Inflammatory macrophage (primary cell): ENCODE measurements around the gene FBRSL1.

Experiments used
- DNase-seq, 2 donors: peaks; one replicate each; pipeline ENCODE4 v3.0.0-alpha.2; 2020 to 2022

The FBRSL1 gene

DNA sequence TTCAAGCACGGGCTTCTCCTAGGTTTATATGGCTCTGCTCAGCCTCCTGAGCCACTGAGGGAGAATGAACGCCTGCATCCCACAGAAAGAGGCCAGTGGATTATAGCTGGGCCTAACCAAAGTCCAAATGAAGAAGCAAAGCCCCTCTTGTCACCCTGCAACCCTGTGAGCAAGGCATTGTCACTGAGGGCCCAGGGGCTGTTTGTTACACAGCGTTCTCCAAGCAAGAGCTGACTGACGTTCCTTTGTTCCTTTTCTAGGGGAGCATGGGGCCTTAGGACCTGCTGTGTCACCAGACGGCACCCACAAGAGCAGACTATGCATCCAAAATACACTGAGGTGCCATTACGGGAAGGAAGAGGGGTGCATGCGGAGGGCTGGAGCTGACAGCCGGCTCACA is 4.3 kb upstream of the FBRSL1 start:
- DNase-seq = no peak

DNA sequence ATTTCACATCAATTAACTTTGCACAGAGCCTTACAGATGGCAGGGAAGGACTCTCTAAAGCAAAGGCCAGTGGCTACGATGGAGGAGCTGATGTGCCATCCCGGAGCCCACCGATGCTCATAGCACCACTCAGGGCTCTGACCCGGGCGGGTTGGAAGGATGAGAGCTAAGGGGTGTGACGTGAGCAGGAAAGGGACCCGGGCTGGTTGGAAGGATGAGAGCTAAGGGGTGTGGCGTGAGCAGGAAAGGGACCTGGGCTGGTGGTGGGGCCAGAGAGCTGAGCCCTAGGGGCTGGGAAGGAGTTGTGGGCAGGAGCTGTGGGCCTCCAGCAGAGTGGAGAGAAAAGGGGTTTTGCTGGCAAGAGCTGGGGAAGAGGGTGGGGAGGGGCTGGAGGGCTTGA is 3.8 kb upstream of the FBRSL1 start:
- DNase-seq = no peak

DNA sequence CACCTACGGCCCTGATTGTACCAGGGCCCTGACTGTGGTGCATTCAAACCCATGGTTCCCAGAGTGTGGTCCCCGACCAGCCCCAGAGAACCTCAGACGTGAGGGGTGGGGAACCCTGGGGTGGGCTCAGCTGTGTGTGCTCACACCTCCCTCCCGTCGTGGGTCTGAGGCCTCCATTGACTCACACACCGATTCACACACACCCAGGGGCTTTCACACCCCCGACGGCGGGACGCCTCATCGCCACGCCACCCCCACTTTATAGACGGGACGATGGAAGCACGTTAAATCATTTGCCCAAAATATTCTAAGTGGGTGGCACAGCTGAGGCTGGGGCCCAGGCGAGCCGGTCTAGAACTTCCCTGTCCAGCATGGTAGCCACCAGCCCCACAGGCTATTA is 3.4 kb upstream of the FBRSL1 start:
- peak in 1 of 2 donors; percentile 45 for DNase-seq

DNA sequence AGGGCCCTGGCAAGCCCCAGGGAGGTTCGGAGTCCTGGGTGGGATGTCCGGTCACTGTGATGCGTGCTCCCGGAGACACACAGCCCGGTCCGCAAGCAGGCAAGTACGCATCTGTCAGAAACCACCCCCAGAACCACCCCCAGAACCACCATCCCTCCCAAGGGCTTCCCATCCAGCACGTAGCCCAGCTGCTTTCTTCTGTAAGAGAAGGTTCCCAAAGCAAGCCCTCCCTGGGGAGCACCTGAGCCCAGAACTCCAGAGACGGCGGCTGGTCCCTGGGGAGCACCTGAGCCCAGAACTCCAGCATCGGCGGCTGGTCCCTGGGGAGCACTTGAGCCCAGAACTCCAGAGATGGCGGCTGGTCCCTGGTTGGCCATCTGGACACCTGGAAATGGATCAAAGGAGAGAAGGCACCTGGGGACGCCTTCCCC is 2.6 kb upstream of the FBRSL1 start:
- no peak for DNase-seq

DNA sequence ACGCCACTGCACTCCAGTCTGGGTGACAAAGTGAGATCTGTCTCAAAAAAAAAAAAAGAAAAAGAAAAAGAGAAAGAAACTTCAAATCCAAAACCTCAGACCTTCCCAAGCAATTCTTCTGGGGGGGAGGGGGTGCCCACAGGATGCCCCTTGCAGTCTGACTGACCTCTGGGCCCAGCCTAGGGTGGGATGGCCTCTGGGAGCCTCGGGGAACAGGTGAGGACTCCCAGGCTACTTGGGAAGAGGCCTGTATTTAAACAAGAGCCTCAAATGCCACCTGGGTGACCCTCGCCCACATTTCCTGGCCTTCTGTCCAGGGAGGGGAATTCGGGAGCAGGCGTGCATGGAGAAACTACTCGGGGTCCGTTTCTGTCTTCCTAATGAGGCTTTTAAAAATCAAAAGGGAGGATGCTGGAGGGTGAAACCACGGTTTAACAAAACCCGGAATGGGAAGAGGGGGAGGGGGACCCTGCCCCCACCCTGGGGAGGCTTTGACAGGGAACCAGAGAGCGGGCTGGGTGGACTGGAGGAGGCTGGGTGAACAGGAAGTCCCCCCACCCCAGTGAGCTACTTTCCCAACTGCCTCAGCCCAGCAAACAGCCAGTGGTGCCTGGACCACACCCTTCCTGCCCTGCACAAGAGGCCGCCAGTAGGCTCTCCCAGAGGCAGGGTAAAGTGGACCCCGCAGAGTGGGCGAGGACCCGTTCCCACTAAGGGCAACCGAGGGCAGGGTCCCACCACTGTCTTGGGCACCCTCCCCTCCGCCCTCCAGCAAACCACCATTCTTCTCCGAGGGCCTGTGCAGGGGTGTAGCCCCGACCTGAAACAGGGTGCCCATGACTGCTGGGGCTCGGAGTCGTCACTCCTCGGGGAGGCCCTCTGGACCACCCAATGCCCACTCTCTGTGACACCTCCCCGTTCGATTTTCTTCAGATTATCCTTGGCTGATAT is 1.5 kb upstream of the FBRSL1 start:
- peak; percentile 78 to 87 for DNase-seq

DNA sequence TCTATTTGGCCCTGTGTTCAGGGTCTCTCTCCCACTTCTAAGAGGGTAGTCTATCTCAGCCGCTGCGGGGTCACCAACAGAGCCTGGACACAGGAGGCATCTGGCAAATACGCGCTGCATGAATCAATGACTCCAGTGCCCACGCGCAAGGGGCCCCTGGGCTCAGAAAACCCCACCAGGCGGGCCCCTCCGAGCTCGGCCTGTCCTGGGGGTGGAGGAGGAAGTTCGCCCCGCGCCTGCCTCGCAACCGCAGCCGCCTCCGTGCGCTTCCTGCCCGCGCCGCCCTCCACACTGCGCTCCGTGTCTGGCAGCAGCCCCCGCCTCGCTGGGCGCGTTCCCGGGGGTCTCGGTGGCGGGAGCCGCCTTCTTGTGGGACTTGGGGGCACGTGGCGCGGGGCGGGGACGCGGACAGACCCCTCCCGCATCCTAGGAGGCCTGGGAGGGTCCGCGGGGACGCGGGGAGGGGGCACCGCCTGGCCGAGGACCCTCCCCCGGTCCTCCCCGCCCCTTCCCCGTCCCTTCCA is 811 bp upstream of the FBRSL1 start:
- peak; percentile 67 to 77 for DNase-seq

DNA sequence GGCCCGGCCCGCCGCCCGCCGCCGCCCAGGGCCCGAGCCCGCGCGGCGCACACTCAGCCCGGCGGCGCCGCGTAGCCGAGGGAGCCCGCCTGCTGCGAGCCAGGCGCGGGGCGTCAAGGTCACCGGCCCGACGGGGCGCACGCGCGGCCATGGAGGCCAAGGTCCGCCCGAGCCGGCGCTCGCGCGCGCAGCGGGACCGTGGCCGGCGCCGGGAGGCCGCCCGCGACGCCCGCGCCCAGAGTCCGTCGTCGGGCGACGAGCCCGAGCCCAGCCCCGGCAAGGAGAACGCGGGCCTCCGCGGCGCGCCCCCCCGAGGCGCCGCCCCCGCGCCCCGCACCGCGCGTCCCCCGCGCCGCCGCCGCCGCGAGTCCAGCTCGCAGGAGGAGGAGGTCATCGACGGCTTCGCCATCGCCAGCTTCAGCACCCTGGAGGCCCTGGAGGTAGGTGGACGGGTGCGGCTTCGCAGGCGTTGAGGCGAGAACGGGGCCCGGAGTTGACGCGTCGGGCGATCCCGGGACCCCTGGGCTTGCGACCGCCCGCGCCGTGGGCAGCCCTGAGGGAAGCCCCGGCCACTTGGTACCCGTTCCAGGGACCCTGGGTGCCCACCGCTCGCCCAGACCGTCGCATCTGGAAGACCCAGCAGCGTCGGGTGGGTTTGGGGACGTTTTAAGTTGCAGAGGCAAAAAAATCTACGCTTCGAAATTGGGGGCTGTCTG is 629 bp downstream of the FBRSL1 start:
- peak in 1 of 2 donors; percentile 40 for DNase-seq

DNA sequence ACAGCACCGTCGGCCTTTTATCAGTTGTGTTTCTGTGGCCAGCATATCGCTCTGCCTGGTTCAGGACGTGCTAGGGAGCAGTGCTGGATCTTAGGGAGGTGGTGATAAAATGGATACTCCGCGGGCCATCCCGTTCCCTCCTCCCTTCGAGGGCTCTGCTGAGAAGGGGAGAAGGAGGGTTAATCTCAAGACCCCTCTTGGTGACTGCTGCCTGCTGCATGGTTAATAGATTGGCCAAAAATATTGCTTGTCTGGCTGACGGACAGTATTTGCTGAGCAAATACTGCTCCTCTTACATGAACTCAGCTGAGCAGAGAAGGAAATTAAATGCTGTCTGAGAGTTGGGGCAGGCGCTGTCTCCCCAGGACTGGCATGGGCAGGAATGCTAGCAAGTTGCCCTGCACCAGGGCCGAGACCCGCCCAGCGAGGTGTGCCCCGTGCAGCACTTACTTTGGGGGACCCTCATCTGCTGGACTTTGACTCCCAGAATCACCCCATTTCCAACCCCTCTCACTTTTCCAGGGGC is 1.2 kb downstream of the FBRSL1 start:
- no peak for DNase-seq

DNA sequence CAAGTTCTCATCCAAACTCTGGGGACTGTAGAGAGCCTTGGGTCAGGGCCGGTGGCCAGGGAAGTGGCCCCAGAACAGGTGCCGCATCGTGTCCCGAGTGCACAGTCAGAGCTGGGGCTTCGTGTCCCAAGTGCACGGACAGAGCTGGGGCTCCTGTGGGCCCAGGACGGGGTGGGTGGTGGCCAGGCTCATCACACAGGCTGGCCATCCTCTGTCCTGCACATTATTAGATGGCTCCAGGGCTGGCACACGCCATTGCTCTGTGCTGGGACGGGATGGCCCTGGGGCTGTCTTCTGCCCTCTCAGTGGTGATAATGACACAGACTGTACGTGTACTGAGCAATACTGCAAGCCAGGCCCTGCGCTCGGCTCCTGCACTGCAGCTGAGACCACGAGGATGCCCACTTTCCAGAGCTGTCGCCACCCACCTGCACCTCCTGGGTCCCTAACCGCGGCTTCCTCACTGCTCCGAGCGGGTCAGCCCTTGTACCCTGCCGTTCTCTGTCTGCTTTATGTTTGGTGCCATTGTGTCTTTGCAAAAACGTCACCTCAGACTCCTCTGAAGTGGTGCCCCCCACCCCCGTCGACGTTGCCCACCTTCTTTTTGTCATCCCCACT is 1.9 kb downstream of the FBRSL1 start:
- no peak for DNase-seq

DNA sequence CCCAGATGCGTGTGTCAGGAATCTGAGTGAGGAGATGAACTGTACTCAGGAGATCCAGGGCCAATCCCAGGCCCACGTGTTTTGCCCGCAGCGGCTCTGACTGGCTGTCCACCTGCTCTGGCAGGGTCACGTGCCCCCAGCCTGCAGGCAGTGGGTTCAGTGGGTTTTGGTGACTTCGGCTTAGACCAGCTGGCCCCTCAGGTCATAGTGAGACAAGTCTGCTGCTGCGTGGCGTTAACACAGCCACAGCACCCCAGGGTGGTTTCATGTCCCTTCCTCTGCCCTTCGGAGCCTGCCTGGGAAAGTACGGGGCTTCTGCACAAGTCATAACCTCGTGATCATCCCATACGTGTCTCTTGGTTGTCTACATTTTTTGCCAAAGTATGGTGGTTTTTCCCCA is 2.6 kb downstream of the FBRSL1 start:
- DNase-seq = no peak

DNA sequence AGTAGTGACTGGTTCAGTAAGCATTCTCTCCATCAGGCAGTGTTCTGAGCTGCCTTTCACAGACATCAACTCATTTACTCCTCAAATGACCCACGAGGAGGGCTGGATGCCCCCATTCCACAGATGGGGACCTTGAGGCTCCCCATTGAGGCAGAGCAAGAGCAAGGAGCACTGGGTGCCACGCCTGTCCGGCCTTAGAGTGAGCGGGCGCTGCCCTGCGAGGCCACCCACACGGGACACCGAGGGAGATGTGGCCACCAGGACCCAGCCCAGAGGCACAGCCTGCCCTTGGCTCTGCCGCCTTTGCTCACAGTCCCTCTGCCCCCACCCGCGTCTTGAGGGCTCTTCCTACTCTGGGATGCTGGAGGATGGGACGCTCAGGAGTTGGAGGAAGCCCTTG is 3.0 kb downstream of the FBRSL1 start:
- no peak for DNase-seq

DNA sequence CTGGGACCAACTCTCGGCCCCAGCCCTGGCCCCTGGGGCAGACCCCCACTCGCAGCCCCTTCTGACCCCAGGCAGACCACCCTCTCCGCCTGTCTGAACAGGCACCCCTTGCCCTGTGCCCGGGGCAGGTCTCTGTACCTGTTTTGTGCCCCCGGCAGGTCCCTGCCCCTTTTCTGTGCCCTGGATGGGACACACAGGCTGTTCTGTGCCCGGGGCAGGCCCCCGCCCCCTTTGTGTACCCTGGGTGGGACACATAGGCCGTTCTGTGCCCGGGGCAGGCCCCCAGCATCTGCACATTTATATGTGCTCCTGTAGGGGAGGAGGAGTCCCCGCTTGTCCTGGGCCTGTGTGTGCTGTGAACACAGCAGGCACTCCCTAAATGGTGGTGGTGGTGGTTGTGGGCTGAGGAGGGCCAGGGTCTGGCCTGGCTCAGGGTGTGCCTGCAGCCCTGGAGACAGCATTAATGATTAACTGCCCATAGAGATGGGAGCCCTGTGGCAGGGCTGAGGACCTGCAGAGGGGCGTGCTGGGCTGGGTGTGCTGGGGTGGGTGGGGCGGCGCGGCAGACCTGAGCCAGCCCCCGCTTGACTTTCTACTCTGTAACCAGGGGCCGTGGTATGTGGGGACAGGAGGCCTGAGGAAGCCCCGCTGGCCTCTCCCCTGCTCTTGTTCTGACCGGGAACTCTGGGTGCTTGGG is 3.7 kb downstream of the FBRSL1 start:
- no peak for DNase-seq

DNA sequence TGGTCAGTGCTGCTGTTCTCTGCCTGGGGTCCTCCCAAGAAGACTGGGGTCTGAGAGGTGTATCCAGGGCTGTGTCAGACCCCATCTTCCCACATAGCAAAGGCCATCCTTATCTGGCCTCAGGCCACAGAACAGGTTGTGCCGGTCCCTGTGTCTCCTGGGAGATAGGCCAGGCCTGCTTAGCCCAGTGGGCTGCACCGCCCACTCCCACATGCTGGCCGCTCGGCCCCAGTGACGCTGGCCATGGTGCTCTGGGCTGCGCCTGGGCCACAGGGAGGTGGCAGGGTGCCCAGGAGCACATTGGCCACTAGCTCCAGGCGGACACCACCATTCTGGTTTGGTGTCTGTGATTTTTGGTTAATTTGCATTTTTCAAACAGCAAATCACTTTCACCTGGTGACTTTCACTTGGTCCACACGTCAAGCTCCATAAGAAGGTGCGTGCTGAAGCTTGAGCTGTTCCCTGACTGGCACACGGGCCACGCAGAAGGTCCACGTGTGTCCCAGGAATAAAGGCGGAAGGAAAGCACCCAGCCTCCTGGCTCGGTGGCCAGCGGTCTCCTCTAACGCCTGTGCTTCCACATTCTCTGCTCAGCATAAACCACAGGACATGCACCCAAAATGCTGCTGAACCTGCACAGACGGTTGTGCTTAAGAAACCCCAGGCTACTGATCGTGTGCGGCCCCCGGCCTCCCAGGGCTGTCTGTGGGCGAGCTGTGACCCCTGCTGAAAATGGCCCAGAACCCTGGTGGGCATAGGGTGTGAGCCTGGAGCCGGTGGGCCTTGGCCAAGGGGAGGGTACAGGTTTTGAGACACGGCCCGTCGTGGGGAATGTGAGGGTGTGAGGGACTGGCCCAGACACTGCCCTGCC is 4.6 kb downstream of the FBRSL1 start:
- DNase-seq = no peak

DNA sequence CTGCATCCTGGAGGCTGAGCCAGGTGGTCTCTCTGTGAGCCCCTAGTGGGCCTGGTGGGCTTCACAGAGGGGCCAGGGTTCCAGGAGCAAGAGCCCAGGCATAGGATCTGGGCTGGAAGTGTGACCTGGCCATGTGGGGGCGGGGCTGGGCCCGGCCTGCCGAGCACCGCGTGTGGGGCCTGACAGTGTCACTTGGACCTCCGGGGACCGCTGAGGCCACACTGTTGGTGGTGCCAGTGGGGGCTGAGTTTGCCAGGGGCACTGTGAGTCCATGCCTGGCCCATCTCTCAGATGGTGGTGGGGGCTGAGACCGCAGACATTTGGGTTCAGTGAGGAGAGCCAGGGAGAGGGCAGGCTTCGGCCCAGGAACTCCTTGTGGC is 5.2 kb downstream of the FBRSL1 start:
- no peak for DNase-seq

DNA sequence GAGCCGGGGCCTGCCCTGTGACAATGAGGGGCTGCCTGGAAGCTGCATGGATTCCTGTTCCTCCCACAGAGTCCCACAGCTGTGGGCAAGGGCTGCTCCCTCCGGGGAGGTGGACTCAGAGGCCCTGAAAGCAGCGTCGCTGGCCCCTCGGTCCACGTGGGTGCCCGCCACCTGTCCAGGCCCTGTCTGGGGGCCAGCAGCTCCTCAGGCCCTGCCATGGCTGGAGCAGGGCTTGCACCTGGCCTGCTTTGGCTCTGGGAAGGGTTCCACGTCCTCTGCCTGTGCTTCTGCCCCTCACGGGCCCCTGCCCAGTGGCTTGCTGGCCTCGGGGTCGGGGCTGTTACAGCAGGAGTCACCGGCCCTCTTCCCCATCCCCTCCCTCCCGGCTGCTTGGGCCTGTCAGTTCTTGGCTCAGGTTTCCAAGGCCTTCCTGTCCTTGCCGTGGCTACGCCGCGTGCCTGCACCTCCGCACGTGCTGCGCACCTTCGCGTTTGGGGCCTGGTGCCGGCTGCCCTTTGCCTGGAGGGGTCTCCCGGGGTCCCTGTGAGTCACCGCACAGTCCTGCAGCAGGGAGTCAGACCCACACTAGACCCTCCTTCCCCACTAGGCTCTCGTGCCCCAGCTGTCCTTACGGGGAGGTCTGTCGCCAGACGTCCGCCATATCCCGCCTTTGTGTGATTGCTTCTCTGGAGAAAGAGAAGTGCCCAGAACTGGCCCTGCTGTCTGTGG is 5.8 kb downstream of the FBRSL1 start:
- no peak for DNase-seq

DNA sequence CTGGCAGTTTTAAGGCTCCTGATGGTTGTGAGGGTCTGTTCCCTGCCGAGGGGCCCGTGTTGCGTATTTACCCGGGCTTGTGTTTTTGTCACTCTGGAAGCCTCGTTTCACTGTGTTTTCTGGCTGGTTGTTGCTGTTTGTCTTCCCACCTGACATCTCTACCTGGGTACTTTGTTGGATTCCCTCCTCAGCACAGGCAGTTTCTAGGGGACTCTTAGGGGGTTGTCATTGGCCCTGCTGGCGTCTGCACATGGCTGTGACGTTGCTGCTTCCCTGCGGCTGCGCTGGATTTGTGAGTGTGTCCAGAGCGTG is 6.4 kb downstream of the FBRSL1 start:
- DNase-seq = no peak

DNA sequence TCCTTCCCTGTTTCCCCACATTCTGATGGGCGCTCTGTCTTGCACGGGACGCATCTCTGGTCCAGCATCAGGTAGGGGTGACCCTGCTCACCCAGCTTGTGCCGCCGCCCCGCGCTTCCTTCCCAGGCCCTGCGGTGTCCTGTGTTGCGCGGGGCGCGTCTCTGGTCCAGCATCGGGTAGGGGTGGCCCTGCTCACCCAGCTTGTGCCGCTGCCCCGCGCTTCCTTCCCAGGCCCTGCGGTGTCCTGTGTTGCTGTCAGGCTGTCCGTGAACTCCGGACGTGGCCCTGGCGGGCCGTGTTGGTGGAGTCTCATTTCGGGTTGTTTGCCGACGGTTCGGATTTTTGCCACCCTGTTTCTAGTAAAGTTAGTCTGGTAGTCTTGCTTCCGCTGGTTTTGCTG is 6.8 kb downstream of the FBRSL1 start:
- no peak for DNase-seq

DNA sequence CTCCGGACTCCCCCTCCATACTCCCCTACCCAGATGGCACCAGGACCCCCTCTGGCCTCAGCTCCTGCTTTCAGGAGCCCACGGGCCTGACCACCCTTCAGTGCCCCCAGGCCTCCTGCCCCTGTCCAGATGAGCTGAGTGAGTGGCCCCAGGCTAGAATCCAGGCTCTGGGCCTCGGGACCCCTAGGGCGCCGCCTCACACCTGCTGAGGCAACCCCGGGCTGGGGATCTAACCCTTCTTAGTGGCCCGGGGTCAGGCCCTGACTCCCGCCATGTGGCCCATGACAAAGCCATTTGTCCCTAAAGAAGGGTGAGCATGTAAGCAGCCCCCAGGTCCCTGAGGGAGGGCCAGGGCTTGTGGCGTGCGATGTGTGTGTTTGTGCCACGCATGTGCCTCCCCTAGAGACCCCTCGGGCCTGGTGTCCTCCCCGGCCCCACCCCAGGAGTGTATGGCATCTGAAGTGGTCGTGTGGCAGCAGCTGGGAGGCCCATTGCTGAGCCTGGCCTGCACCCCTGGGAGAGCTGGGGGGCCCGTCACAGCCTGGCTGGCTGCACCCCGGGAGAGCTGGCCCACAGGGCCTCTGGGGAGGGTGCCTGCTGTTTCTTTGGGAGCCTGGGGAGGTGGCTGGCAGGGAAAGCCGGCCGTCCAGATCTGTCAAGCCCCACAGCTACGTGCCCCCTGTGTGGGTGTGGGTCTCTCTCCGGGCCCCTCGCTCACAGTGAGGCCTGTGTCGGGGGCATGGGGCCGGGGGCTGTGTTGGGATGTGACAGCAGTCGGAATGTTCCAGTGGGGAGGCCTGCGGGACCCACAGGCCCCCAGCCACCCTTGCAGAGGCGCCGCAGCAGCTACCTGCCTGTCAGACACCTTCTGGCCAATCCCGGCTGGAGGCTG is 7.8 kb downstream of the FBRSL1 start:
- no peak for DNase-seq

DNA sequence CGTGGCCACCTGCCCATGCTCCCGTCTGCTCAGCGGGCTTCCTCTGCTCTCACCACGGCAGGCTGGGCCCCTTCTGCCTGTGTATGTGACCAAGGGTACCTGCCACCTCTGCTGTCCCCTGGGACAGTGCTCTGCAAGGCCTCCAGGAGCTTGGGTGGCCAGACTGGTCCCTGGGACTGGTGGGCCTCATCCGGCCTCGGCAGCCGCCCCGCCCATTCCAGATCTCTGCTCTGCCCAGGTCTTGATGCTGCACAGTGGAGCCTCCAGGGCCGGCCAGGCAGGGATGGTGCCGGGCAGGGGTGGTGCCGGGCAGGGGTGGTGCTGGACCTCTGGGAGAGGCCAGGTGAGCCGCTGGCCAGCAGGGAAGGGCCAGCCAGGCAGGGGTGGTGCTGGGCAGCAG is 9.0 kb downstream of the FBRSL1 start:
- no peak for DNase-seq
